Measurements from ENCODE around the gene ZBTB7A.

DNA sequence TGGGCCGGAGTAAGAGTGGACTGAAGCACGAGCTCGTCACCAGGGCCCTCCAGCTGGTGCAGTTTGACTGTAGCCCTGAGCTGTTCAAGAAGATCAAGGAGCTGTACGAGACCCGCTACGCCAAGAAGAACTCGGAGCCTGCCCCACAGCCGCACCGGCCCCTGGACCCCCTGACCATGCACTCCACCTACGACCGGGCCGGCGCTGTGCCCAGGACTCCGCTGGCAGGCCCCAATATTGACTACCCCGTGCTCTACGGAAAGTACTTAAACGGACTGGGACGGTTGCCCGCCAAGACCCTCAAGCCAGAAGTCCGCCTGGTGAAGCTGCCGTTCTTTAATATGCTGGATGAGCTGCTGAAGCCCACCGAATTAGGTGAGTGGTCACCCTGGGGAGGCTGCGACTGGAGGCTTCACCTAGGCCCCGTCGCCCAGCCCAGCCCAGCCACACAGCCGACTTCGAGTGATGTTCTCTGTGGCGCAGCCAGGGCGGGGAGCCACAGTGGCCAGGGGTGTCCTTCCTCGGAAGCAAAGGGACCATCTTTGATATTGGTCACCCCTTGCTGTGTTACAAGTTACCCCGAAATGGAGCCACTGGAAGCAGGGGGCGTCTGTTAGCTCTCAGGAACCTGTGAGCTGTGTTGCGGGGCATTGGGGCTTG lies 53.6 kb downstream of the ZBTB7A start:
- TF ChIP-seq, protein P1, sequence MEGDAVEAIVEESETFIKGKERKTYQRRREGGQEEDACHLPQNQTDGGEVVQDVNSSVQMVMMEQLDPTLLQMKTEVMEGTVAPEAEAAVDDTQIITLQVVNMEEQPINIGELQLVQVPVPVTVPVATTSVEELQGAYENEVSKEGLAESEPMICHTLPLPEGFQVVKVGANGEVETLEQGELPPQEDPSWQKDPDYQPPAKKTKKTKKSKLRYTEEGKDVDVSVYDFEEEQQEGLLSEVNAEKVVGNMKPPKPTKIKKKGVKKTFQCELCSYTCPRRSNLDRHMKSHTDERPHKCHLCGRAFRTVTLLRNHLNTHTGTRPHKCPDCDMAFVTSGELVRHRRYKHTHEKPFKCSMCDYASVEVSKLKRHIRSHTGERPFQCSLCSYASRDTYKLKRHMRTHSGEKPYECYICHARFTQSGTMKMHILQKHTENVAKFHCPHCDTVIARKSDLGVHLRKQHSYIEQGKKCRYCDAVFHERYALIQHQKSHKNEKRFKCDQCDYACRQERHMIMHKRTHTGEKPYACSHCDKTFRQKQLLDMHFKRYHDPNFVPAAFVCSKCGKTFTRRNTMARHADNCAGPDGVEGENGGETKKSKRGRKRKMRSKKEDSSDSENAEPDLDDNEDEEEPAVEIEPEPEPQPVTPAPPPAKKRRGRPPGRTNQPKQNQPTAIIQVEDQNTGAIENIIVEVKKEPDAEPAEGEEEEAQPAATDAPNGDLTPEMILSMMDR (IDR thresholded peaks at IDR 0.05) = no peak
- no peak for TF ChIP-seq POLR2A (IDR thresholded peaks at IDR 0.05)
- TF ChIP-seq POLR2AphosphoS5 (IDR thresholded peaks at IDR 0.05) = no peak
